Suprapubic skin (tissue), 4 donors: Measurements from ENCODE around the gene SP100.

Experiments
- EP300 ChIP-seq: sonication (generic); formaldehyde crosslinking; IDR thresholded peaks from one replicate; pipeline ENCODE4 v1.6.1; 2017; ENCODE audit warnings: antibody characterized with exemption
- POLR2A ChIP-seq, 2 donors: fragments of 450-650 bp; IDR thresholded peaks; one replicate each; pipeline ENCODE4 v1.6.1; 2017; ENCODE audit warnings: antibody characterized with exemption in 2 of 2, mild to moderate bottlenecking in 2 of 2, moderate library complexity in 2 of 2
- POLR2AphosphoS5 ChIP-seq, 3 donors: sonication (generic); formaldehyde crosslinking; IDR thresholded peaks; one replicate each; pipeline ENCODE4 v1.6.1; 2017; ENCODE audit warnings: antibody characterized with exemption in 3 of 3
- TF ChIP-seq, protein P1 (sequence below), 2 donors: fragments of 200-600 bp in 1 of 2; fragments of 450-650 bp in 1 of 2; sonication (generic) in 1 of 2; IDR thresholded peaks; one replicate each; pipeline ENCODE4 v1.5.1; 2016 to 2019; ENCODE audit warnings: antibody characterized with exemption in 2 of 2, mild to moderate bottlenecking in 1 of 2, moderate library complexity in 1 of 2

GRCh38 chr2:230502593-230502992, 86.6 kb downstream of the SP100 start:
- TF ChIP-seq EP300, result no peak
- TF ChIP-seq POLR2A (IDR thresholded peaks at IDR 0.05), result no peak
- TF ChIP-seq, protein P1, sequence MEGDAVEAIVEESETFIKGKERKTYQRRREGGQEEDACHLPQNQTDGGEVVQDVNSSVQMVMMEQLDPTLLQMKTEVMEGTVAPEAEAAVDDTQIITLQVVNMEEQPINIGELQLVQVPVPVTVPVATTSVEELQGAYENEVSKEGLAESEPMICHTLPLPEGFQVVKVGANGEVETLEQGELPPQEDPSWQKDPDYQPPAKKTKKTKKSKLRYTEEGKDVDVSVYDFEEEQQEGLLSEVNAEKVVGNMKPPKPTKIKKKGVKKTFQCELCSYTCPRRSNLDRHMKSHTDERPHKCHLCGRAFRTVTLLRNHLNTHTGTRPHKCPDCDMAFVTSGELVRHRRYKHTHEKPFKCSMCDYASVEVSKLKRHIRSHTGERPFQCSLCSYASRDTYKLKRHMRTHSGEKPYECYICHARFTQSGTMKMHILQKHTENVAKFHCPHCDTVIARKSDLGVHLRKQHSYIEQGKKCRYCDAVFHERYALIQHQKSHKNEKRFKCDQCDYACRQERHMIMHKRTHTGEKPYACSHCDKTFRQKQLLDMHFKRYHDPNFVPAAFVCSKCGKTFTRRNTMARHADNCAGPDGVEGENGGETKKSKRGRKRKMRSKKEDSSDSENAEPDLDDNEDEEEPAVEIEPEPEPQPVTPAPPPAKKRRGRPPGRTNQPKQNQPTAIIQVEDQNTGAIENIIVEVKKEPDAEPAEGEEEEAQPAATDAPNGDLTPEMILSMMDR (IDR thresholded peaks at IDR 0.05), result no peak
- no peak for TF ChIP-seq POLR2AphosphoS5 (IDR thresholded peaks at IDR 0.05)
